Neural cell (in vitro differentiated cells): ENCODE results near the gene TSPAN7. TPM values are rescaled to one million over a fixed set of nuclear protein-coding genes. Genes with fewer than 3 reads are reported as not detected.

ENCODE experiments used
- H2AFZ ChIP-seq: fragments of 200-600, 300-800 bp; sonication (generic), shearing (Covaris generic); 2 replicates; pipeline ENCODE4 v1.6.0; 2014; ENCODE audit warnings: low read depth, mild to moderate bottlenecking, antibody characterized with exemption, low read length, moderate library complexity
- H3F3A ChIP-seq: fragments of 200-600 bp; shearing (Covaris generic); 2 replicates; pipeline ENCODE4 v1.6.1; 2016; ENCODE audit warnings: mild to moderate bottlenecking, moderate library complexity, mixed read lengths, antibody characterized with exemption, low read length; ENCODE audit not compliant: insufficient read depth, poor library complexity, severe bottlenecking
- H3K27ac ChIP-seq: fragments of 200-600, 300-800 bp; sonication (generic), shearing (Covaris generic); 2 replicates; pipeline ENCODE4 v1.5.1; 2014; ENCODE audit warnings: mild to moderate bottlenecking, low read length, moderate library complexity
- H3K27me3 ChIP-seq: fragments of 300-800, 200-600 bp; sonication (generic), shearing (Covaris generic); 2 replicates; pipeline ENCODE4 v1.6.0; 2014; ENCODE audit warnings: mild to moderate bottlenecking, low read depth, low read length, moderate library complexity; ENCODE audit not compliant: insufficient read depth
- H3K36me3 ChIP-seq: fragments of 300-800, 200-600 bp; sonication (generic), shearing (Covaris generic); 2 replicates; pipeline ENCODE4 v1.5.1; 2014; ENCODE audit warnings: mild to moderate bottlenecking, antibody characterized with exemption, low read length, moderate library complexity; ENCODE audit not compliant: insufficient read depth
- H3K4me2 ChIP-seq: fragments of 300-800, 200-600 bp; sonication (generic), shearing (Covaris generic); 2 replicates; pipeline ENCODE4 v1.6.0; 2014; ENCODE audit warnings: mild to moderate bottlenecking, low read length
- H3K4me3 ChIP-seq: fragments of 300-800, 200-600 bp; sonication (generic), shearing (Covaris generic); 2 replicates; pipeline ENCODE4 v1.5.1; 2014; ENCODE audit warnings: mild to moderate bottlenecking, low read length, moderate library complexity
- H3K79me2 ChIP-seq: fragments of 200-600 bp; shearing (Covaris generic); replicated peaks from 2 replicates; pipeline ENCODE4 v1.6.0; 2014; ENCODE audit warnings: mild to moderate bottlenecking, low read length, moderate library complexity; ENCODE audit not compliant: insufficient read depth
- H3K9ac ChIP-seq: fragments of 300-800, 200-600 bp; sonication (generic), shearing (Covaris generic); 2 replicates; pipeline ENCODE4 v1.6.1; 2016; ENCODE audit warnings: mild to moderate bottlenecking, low read length, mixed read lengths
- H3K9me2 ChIP-seq: fragments of 200-600 bp; shearing (Covaris generic); 2 replicates; pipeline ENCODE4 v1.6.1; 2016; ENCODE audit warnings: mild to moderate bottlenecking, low read length, mixed read lengths; ENCODE audit not compliant: insufficient read depth
- H3K9me3 ChIP-seq: fragments of 200-600, 300-800 bp; sonication (generic), shearing (Covaris generic); 2 replicates; pipeline ENCODE4 v1.6.1; 2016; ENCODE audit warnings: mild to moderate bottlenecking, mixed run types, low read length, moderate library complexity, mixed read lengths
- H4K20me1 ChIP-seq: fragments of 200-600 bp; shearing (Covaris generic); 2 replicates; pipeline ENCODE4 v1.6.1; 2016; ENCODE audit warnings: mild to moderate bottlenecking, mixed run types; ENCODE audit not compliant: insufficient read depth
- CTCF ChIP-seq: fragments of 450-650 bp; IDR thresholded peaks from 2 replicates; pipeline ENCODE4 v1.5.1; 2014; ENCODE audit warnings: antibody characterized with exemption, mild to moderate bottlenecking, moderate library complexity; ENCODE audit not compliant: poor library complexity, severe bottlenecking
- EP300 ChIP-seq: fragments of 450-650 bp; conservative IDR thresholded peaks from 2 replicates; pipeline ENCODE4 v1.6.1; 2014; ENCODE audit warnings: antibody characterized with exemption, mild to moderate bottlenecking, moderate library complexity; ENCODE audit not compliant: poor library complexity, severe bottlenecking
- EZH2 ChIP-seq: fragments of 200-600, 300-800 bp; shearing (Covaris generic), sonication (generic); IDR thresholded peaks from 2 replicates; pipeline ENCODE4 v1.6.1; 2014; ENCODE audit warnings: antibody characterized with exemption, low read length, borderline replicate concordance, mild to moderate bottlenecking; ENCODE audit not compliant: insufficient read depth, poor library complexity, severe bottlenecking
- MXI1 ChIP-seq: fragments of 450-650 bp; conservative IDR thresholded peaks from 2 replicates; pipeline ENCODE4 v1.6.1; 2014; ENCODE audit warnings: antibody characterized with exemption, mild to moderate bottlenecking; ENCODE audit not compliant: poor library complexity, severe bottlenecking
- POLR2AphosphoS5 ChIP-seq: IDR thresholded peaks from 2 replicates; pipeline ENCODE4 v1.6.1; 2012
- RAD21 ChIP-seq: fragments of 450-650 bp; conservative IDR thresholded peaks from 2 replicates; pipeline ENCODE4 v1.6.1; 2014; ENCODE audit warnings: antibody characterized with exemption, mild to moderate bottlenecking, moderate library complexity
- REST ChIP-seq: IDR thresholded peaks from 2 replicates; pipeline ENCODE4 v1.6.1; 2012; ENCODE audit warnings: borderline replicate concordance
- SMC3 ChIP-seq: fragments of 450-650 bp; conservative IDR thresholded peaks from 2 replicates; pipeline ENCODE4 v1.6.1; 2014; ENCODE audit warnings: antibody characterized with exemption, mild to moderate bottlenecking, moderate library complexity; ENCODE audit not compliant: poor library complexity
- TAF1 ChIP-seq: IDR thresholded peaks from 2 replicates; pipeline ENCODE4 v1.6.1; 2012; ENCODE audit warnings: low read depth
- polyA plus RNA-seq: library from polyadenylated mRNA; depleted of rRNA; stranded (reverse); fragments of >200 nt; gene quantifications from 2 replicates; pipeline ENCODE4 v1.2.3, GENCODE V29; 2014

Gene TSPAN7
- polyA plus RNA-seq, 1 donor from 2014 or later = 184 TPM

- peak overlapping the region; percentile 95 for H3K27ac ChIP-seq
- no peaks in the 10 kb centered on the region for H3K36me3 ChIP-seq
- peaks cover 18% of the 10 kb centered on the region for H3K79me2 ChIP-seq
- peak overlapping the region; percentile 81 for H3K4me3 ChIP-seq
- H3K9me3 ChIP-seq = no peaks in the 10 kb centered on the region
- H3K9ac ChIP-seq = peak overlapping the region; percentile 94
- H3F3A ChIP-seq = no peaks in the 10 kb centered on the region
- peak overlapping the region; percentile 65 for H3K4me2 ChIP-seq
- TF ChIP-seq REST (peak; percentile 16), SMC3 (no peak)
- H3K9me2 ChIP-seq = no peaks in the 10 kb centered on the region
- H2AFZ ChIP-seq = peak overlapping the region; percentile 21
- no peaks in the 10 kb centered on the region for H3K27me3 ChIP-seq
- H4K20me1 ChIP-seq = no peaks in the 10 kb centered on the region
Observed at GRCh38 chrX:38563030-38563429, 1.7 kb downstream of the TSPAN7 start.

DNA sequence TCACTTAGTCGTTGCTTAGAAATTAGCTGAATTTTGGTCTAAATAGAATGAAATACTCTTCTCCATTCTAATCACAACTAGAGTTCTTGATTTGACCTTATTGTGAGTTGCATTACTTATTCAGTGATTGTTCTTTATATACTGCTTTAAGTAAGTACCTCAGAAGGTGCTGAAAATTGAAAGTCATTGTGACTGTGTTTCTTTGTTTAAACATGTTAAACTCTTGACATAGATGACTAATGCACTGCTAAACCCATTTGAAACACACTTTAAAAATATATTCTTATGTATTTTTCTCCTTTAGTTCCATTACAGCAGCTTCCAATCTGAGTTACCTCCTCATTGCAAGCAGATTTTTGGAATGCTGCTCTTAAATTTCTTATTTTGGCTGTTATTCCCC is 9.1 kb downstream of the TSPAN7 start:
- no peak overlapping the region for H3K27ac ChIP-seq
- no peak for TF ChIP-seq RAD21
- no peak for TF ChIP-seq EP300
- no peak for TF ChIP-seq TAF1
- TF ChIP-seq POLR2AphosphoS5 = no peak
- no peak for TF ChIP-seq SMC3
- no peak for TF ChIP-seq REST
- TF ChIP-seq CTCF = no peak
- TF ChIP-seq EZH2 = no peak
- no peak for TF ChIP-seq MXI1
- no peaks in the 10 kb centered on the region for H3K36me3 ChIP-seq
- H3F3A ChIP-seq = no peaks in the 10 kb centered on the region
- H2AFZ ChIP-seq = no peak overlapping the region
- H4K20me1 ChIP-seq = no peaks in the 10 kb centered on the region
- H3K9me2 ChIP-seq = no peaks in the 10 kb centered on the region
- H3K27me3 ChIP-seq = no peaks in the 10 kb centered on the region
- no peak overlapping the region for H3K4me3 ChIP-seq
- H3K4me2 ChIP-seq = no peak overlapping the region
- H3K9me3 ChIP-seq = no peaks in the 10 kb centered on the region
- no peak overlapping the region for H3K9ac ChIP-seq
- peaks cover 3% of the 10 kb centered on the region for H3K79me2 ChIP-seq
